Prostate gland (tissue), 2 donors: ENCODE results near the gene FBXO3. TPM values are rescaled to one million over a fixed set of nuclear protein-coding genes. Genes with fewer than 3 reads are reported as not detected.

ENCODE experiments used
- DNase-seq: peaks from one replicate; pipeline ENCODE4 v3.0.0-alpha.2; 2019; ENCODE audit warnings: low spot score
- H3K27ac ChIP-seq, 2 donors: fragments of 200-600 bp; sonication (generic); 2 replicates each; pipeline ENCODE4 v1.5.1; 2017 to 2019
- H3K27me3 ChIP-seq: fragments of 200-600 bp; sonication (generic); replicated peaks from 2 replicates; pipeline ENCODE4 v1.5.1; 2019; ENCODE audit not compliant: insufficient read depth
- H3K36me3 ChIP-seq, 2 donors: fragments of 200-600 bp; sonication (generic); 1 replicate in 1 of 2; 2 replicates in 1 of 2; pipeline versions ENCODE4 v1.5.1 to v1.8.1; 2017 to 2019
- H3K4me1 ChIP-seq: fragments of 200-600 bp; sonication (generic); replicated peaks from 2 replicates; pipeline ENCODE4 v1.5.1; 2019
- H3K4me3 ChIP-seq, 2 donors: fragments of 200-600 bp; sonication (generic); 2 replicates each; pipeline ENCODE4 v1.5.1; 2017 to 2019
- H3K9me3 ChIP-seq: fragments of 200-600 bp; sonication (generic); 2 replicates; pipeline ENCODE4 v1.5.1; 2017
- POLR2A ChIP-seq: fragments of 450-650 bp; IDR thresholded peaks from one replicate; pipeline ENCODE4 v1.6.1; 2016; ENCODE audit warnings: antibody characterized with exemption, mild to moderate bottlenecking
- POLR2AphosphoS5 ChIP-seq: sonication (generic); formaldehyde crosslinking; IDR thresholded peaks from one replicate; pipeline ENCODE4 v1.6.1; 2017; ENCODE audit warnings: antibody characterized with exemption
- WGBS: methylation state at CpG from one replicate; pipeline ENCODE4 v1.1.5; 2018; 5-methylcytosine and 5-hydroxymethylcytosine counted together
- intact Hi-C: fragments of 100-400 bp; cut with DNase I; formaldehyde crosslinking; loops from one replicate; pipeline ENCODE4 v1.14.2; 2022
- total RNA-seq, 2 donors: library from RNA; depleted of rRNA; stranded (reverse); fragments of >200 nt; gene quantifications; one replicate each; pipeline ENCODE4 v1.1.0, GENCODE V29; 2016
- TF ChIP-seq, protein P1 (sequence below), 4 experiments: fragments of 200-600 bp in 2 of 4; fragments of 450-650 bp in 2 of 4; sonication (generic) in 2 of 4; IDR thresholded peaks; 1 replicate in 3 of 4; 2 replicates in 1 of 4; pipeline ENCODE4 v1.5.1; 2016 to 2019; ENCODE audit warnings: antibody characterized with exemption in 4 of 4, mild to moderate bottlenecking in 2 of 4, moderate library complexity in 2 of 4

The FBXO3 gene
- total RNA-seq, 2 donors from 2014 or later = 24.5 to 45.0 TPM

DNA sequence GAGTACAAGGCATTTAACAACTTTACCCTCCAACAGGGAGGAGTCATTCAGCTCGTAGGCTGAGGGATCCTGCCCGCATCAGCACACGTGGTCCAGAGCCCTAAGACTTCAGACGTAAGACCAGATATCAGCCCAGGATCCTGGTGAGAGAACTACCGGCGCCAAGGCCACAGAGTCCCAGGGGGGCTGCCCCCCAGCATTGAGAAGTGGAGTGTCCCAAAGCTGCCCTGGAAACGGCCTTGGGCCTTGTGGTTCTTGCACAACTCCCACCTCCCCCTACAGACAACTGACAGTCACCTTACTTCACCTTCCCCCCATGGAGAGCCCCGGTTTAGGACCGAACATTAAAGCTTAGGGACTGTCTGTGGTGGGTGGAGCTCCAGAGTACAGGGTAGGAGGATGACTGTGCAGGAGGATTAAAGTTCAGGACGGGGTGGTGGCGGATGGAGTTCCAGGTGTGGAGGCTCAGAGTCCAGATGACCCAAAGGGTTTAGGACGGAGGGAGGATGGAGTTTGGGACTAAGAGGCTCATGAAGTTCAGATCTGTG, 74.7 kb downstream of the FBXO3 start:
- H3K27me3 ChIP-seq = no peaks in the 10 kb centered on the region
- TF ChIP-seq POLR2A (no peak), POLR2AphosphoS5 (no peak)
- TF ChIP-seq, protein P1, sequence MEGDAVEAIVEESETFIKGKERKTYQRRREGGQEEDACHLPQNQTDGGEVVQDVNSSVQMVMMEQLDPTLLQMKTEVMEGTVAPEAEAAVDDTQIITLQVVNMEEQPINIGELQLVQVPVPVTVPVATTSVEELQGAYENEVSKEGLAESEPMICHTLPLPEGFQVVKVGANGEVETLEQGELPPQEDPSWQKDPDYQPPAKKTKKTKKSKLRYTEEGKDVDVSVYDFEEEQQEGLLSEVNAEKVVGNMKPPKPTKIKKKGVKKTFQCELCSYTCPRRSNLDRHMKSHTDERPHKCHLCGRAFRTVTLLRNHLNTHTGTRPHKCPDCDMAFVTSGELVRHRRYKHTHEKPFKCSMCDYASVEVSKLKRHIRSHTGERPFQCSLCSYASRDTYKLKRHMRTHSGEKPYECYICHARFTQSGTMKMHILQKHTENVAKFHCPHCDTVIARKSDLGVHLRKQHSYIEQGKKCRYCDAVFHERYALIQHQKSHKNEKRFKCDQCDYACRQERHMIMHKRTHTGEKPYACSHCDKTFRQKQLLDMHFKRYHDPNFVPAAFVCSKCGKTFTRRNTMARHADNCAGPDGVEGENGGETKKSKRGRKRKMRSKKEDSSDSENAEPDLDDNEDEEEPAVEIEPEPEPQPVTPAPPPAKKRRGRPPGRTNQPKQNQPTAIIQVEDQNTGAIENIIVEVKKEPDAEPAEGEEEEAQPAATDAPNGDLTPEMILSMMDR (IDR thresholded peaks at IDR 0.05) = no peak
- H3K27ac ChIP-seq = no peak overlapping the region
- H3K4me3 ChIP-seq = no peak overlapping the region
- no peak for DNase-seq
- peaks cover 6% of the 10 kb centered on the region for H3K4me1 ChIP-seq
- intact Hi-C loops = no loop called here
- no peaks in the 10 kb centered on the region for H3K9me3 ChIP-seq
- no peaks in the 10 kb centered on the region for H3K36me3 ChIP-seq
- 78% methylated on average over 12 of the region's 12 CpGs for WGBS

DNA sequence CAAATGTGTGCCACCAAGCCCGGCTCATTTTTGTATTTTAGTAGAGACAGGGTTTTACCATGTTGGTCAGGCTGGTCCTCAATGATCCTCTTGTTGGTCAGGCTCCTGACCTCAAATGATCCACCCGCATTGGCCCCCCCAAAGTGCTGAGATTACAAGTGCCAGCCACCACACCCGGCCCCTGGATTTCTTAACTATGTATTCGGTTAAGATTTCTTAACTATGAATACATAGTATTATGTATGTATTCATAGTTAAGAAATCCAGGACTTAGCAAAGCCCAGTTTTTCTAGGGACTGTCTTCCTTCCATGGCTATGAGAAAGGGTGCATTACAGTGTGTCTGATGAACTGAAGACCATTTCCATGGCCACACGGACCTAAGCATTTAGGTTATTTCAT, 75.4 kb downstream of the FBXO3 start:
- Histone ChIP-seq H3K27ac (no peak overlapping the region), H3K27me3 (no peaks in the 10 kb centered on the region), H3K4me3 (no peak overlapping the region), H3K9me3 (no peaks in the 10 kb centered on the region), H3K36me3 (no peaks in the 10 kb centered on the region), H3K4me1 (peaks cover 6% of the 10 kb centered on the region)
- no peak for TF ChIP-seq POLR2A
- TF ChIP-seq, protein P1 (IDR thresholded peaks at IDR 0.05) = no peak
- TF ChIP-seq POLR2AphosphoS5 = no peak
- intact Hi-C loops = no loop called here
- WGBS = 92% methylated on average over 5 of the region's 5 CpGs
- no peak for DNase-seq

DNA sequence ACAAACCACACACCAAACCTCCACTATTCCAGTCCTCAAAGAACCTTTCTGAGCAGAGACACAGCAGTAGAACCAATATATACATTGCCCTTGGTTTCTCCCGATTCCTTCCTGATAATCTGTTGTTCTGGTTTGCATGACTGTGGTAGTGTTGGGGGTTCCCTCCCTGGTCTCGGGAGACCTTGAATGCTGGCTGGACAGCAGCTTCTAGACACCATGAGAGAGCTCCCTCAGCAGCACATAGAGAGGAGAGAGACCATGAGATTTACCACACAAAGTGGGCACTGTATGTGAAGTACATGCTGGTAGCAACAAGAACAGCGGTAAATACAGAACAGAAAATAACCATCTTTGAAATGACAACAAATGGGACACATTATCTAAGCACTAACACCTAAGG, 76.3 kb downstream of the FBXO3 start:
- H3K36me3 ChIP-seq = no peaks in the 10 kb centered on the region
- no peaks in the 10 kb centered on the region for H3K9me3 ChIP-seq
- intact Hi-C loops = no loop called here
- H3K27ac ChIP-seq = no peak overlapping the region
- H3K27me3 ChIP-seq = no peaks in the 10 kb centered on the region
- TF ChIP-seq, protein P1 (IDR thresholded peaks at IDR 0.05) = no peak
- TF ChIP-seq POLR2A (no peak), POLR2AphosphoS5 (no peak)
- no peak overlapping the region for H3K4me3 ChIP-seq
- DNase-seq = no peak
- peaks cover 6% of the 10 kb centered on the region for H3K4me1 ChIP-seq
- 82% methylated on average over 3 of the region's 3 CpGs for WGBS

DNA sequence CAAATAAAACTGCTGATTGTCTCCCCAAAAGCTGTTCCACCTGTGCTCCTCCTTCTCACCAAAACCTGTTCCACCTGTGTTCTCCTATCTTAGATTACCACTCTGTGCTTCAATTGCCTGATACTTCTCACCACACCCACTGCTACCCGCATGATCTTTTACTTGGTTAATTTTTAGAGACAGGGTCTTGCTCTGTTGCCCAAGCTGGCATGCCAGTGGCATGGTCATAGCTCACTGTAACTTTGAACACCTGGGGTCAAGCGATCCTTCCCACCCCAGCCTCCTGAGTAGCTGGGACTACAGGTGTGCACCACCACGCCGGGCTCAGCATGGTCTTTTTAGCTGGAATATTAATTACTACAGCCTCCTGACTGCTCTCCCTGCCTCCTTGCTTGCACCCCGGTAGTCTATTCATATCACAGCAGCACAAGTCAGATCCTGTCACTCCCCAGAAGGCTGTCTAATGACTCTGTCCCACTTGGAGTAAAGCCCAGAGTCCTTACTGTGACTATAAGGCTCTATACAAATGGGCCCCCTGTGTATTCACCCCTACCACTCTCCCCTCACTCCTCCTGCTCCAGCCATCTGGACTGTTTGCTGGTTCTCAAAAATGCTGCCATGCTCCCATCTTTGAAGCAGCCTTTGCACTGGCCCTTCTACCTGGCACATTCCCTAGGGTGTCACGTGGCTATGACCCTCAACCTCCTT, 77.2 kb downstream of the FBXO3 start:
- no peak overlapping the region for H3K4me3 ChIP-seq
- DNase-seq = no peak
- WGBS = 79% methylated on average over 6 of the region's 6 CpGs
- no peaks in the 10 kb centered on the region for H3K27me3 ChIP-seq
- peaks cover 9% of the 10 kb centered on the region for H3K4me1 ChIP-seq
- intact Hi-C loops = no loop called here
- TF ChIP-seq POLR2A = no peak
- TF ChIP-seq, protein P1 (IDR thresholded peaks at IDR 0.05) = no peak
- TF ChIP-seq POLR2AphosphoS5 = no peak
- H3K9me3 ChIP-seq = no peaks in the 10 kb centered on the region
- H3K36me3 ChIP-seq = no peaks in the 10 kb centered on the region
- H3K27ac ChIP-seq = no peak overlapping the region

DNA sequence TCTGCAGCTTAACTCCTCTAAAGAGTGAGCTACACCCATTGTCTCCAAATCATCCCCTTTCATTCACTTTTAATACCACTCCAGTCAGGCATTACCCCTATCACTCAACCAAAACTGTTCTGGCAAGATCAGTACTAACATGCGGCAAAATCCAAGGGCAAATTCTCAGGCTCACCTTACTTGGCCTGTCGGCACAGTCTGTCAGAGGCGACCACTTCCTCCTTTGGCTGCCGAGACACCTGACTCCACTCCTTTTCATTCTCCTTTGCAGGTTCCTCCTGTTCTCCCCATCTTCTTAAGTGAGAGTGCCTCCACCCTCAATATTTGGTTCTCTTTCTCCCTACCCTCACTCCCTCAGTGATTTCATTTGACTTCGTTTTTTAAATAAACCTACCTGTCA, 77.9 kb downstream of the FBXO3 start:
- H3K27ac ChIP-seq = no peak overlapping the region
- H3K27me3 ChIP-seq = no peaks in the 10 kb centered on the region
- 45% methylated on average over 5 of the region's 5 CpGs for WGBS
- no peak for TF ChIP-seq POLR2AphosphoS5
- TF ChIP-seq POLR2A = no peak
- TF ChIP-seq, protein P1 (IDR thresholded peaks at IDR 0.05) = no peak
- no peak for DNase-seq
- no peaks in the 10 kb centered on the region for H3K36me3 ChIP-seq
- intact Hi-C loops = no loop called here
- H3K9me3 ChIP-seq = no peaks in the 10 kb centered on the region
- peaks cover 10% of the 10 kb centered on the region for H3K4me1 ChIP-seq
- H3K4me3 ChIP-seq = no peak overlapping the region
